GM20431 (cell line): ENCODE data around the gene WFDC11.
"Not testable (repeated sequence)": the region's sequence is repeated elsewhere in the genome, so short reads cannot be mapped to it uniquely, and the experiment has no call there.

ENCODE experiments used
- in situ Hi-C: fragments of 300-500 bp; cut with MseI, MboI; formaldehyde crosslinking; loops from one replicate; pipeline ENCODE4 v1.15.0; 2020; ENCODE audit warnings: low sequenced_read_pairs; ENCODE audit not compliant: unreplicated experiment

Gene WFDC11

DNA sequence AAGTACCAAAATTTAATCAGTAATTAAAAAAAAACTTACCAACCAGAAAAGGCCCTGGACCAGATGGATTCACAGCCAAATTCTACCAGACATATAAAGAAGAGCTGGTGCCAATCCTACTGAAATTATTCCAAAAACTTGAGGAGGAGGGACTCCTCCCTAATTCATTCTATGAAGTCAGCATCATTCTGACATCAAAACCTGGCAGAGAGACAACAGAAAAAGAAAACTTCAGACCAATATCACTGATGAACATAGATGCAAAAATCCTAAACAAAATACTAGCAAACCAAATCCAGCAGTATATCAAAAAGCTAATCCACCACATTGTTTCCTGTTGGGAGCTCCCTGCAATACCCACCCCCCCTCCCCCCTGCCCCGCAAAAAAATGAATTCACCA is at the start of gene WFDC11:
TSS of gene WFDC11 (minus strand) at position 101 of the 400 bp plus-strand sequence. CDS start 19,639 bp downstream, outside the sequence.
- in situ Hi-C loops, result no loop called here

DNA sequence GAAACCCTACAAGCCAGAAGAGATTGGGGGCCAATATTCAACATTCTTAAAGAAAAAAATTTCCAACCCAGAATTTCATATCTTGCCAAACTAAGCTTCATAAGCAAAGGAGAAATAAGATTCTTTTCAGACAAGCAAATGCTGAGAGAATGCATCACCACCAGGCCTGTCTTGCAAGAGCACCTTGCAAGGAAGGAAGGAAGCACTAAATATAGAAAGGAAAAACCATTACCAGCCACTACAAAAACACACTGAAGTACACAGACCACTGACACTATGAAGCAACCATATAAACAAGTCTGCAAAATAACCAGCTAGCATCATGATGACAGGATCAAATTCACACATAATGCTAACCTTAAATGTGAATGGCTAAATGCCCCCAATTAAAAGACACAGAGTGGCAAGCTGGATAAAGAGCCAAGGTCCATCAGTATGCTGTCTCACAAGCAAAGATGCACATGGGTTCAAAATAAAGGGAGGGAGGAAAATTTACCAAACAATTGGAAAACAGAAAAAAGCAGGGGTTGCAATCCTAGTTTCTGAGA is 46.2 kb upstream of the WFDC11 start:
- in situ Hi-C loops, result not testable (repeated sequence)

- in situ Hi-C loops, result no loop called here
Measured at GRCh38 chr20:45704969-45705637, 35.1 kb upstream of the WFDC11 start, which contains the start of gene WFDC10B. Gene WFDC10B, minus strand, starts transcription at chr20:45705019. Its CDS starts 19,027 bp downstream, at chr20:45685992.

DNA sequence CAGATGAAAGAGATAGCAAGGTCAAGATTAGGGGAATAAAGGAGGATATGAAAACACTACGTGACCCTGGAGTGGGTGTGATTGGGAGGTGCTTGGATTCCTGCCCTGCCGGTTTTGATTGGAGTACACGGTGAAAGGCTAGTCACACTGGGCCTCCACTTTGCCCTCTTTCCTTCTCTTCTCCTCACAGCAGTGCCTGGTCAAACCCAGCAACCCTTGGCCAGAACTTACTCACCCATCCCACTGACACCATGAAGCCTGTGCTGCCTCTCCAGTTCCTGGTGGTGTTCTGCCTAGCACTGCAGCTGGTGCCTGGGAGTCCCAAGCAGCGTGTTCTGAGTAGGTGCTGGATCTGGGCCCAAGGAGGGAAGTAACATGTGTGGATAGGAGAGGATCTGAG is 31.8 kb upstream of the WFDC11 start, which contains the start of gene WFDC13:
TSS of gene WFDC13 (plus strand) at position 166 of the 400 bp plus-strand sequence. CDS start at position 252, 86 bp downstream.
- in situ Hi-C loops, result no loop called here

DNA sequence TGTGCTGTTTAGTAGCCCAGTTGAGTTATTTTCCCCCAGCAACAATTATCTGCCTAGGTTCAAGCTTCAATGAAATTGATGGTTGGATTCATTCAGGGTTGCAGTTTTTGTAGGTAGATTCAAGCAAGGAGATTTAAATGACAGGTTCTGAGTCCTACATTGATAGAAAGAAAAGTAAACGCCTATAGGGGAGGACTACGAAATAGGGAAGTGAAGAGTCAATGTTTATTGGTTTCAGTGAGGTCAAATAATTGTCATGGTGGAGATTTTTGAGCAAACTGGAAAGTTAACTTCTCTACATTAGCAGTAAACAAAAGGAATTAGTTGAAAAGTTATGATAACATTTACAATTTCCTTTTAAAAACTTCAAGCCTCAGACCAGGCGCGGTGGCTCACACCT is 31.1 kb upstream of the WFDC11 start:
- in situ Hi-C loops, result no loop called here

DNA sequence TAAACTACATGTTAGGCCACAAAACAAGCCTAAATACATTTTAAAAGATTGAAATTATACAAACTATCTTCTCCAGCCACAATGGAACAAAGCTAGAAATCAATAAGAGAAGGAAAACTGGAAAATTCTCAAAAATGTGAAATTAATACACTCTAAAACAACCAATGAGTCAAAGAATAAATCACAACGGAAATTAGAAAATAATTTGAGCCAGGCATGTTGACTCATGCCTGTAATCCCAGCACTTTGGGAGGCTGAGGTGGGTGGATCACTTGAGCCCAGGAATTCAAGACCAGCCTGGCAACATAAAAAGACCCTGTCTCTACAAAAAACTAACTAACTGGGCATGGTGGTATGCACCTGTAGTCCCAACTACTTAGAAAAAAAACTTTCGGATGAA is 25.5 kb upstream of the WFDC11 start:
- in situ Hi-C loops, result no loop called here

DNA sequence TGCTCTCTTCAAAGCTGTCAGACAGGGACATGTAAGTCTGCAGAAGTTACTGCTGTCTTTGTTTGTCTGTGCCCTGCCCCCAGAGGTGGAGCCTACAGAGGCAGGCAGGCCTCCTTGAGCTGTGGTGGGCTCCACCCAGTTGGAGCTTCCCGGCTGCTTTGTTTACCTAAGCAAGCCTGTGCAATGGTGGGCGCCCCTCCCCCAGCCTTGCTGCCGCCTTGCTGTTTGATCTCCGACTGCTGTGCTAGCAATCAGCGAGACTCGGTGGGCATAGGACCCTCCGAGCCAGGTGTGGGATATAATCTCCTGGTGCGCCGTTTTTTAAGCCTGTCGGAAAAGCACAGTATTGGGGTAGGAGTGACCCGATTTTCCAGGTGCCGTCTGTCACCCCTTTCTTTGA is 23.3 kb upstream of the WFDC11 start:
- in situ Hi-C loops, result not testable (repeated sequence)

GRCh38 chr20:45685896-45686295 is 15.9 kb upstream of the WFDC11 start:
- in situ Hi-C loops, result no loop called here

- in situ Hi-C loops, result no loop called here
Measured at GRCh38 chr20:45679650-45680049, 9.6 kb upstream of the WFDC11 start.

- in situ Hi-C loops, result no loop called here
Measured at GRCh38 chr20:45672765-45673164, 2.7 kb upstream of the WFDC11 start.

- in situ Hi-C loops, result not testable (repeated sequence)
Measured at GRCh38 chr20:45657038-45657437, 13.0 kb downstream of the WFDC11 start.

DNA sequence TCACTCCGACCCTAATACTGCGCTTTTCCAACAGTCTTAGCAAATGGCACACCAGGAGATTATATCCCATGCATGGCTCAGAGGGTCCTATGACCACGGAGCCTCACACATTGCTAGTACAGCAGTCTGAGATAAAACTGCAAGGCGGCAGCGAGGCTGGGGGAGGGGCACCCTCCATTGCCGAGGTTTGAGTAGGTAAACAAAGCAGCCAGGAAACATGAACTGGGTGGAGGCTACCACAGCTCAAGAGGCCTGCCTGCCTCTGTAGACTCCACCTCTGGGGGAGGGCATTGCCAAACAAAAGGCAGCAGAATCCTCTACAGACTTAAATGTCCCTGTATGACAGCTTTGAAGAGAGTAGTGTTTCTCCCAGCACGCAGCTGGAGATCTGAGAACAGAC is 18.3 kb downstream of the WFDC11 start:
- in situ Hi-C loops, result not testable (repeated sequence)

GRCh38 chr20:45649312-45649863 is 20.7 kb downstream of the WFDC11 start:
- in situ Hi-C loops, result no loop called here

DNA sequence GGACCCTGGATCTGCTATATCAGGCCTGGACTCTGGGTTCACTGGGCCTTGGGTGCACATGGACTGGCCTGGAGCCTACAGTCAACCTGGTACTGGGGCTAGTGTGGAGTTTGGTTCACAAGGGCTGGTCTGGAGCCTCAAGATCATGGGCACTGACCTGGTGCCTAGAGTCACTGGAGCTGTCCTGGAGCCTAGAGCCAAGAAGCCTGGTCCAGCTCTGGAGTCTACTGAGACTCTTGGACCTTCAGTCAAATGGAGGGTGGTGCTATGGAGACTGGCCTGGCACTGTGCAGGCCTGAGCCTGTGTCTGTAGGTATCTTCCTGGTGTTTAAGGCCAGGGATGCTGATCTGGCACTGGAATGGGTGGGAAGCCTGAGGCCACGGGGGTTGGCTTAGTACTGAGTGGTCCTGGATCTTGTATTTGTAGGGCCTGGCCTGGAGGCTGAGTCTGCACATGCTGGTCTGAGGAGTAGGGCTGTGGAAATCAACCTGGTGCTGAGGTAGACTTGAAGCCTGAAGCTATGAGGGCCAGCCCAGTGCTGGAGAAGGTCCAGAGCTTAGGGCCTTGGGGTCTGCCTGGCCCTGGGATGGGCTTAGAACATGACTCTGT is 22.5 kb downstream of the WFDC11 start:
- in situ Hi-C loops, result no loop called here

- in situ Hi-C loops, result no loop called here
Measured at GRCh38 chr20:45646875-45647274, 23.2 kb downstream of the WFDC11 start.

DNA sequence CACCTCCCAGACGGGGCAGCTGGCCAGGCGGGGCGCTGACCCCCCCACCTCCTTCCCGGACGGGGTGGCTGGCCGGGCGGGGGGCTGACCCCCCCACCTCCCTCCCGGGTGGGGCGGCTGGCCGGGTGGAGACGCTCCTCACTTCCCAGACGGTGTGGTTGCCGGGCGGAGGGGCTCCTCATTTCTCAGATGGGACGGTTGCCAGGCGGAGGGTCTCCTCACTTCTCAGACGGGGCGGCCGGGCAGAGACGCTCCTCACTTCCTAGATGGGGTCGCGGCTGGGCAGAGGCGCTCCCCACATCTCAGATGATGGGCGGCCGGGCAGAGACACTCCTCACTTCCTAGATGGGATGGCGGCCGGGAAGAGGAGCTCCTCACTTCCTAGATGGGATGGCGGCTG is 24.2 kb downstream of the WFDC11 start:
- in situ Hi-C loops, result not testable (repeated sequence)

DNA sequence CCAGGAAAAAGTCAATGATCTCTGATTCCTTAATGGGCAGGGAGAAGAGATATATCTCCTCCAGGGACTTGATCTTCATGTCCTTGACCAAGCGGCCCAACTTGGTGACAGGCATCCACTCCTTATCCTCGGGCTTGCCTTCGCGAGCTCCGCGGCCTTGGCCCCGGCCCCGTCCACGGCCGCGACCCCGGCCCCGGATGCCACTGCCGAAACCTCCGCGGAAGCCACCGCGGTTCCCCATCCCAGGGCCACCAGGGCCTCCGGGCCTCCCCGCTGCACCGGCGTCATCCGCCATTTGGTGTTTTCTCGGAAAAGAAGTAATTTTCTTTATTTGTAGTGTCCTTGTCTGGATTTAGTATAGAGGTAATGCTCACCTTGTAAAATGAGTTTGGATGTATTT is 29.0 kb downstream of the WFDC11 start:
- in situ Hi-C loops, result not testable (repeated sequence)

DNA sequence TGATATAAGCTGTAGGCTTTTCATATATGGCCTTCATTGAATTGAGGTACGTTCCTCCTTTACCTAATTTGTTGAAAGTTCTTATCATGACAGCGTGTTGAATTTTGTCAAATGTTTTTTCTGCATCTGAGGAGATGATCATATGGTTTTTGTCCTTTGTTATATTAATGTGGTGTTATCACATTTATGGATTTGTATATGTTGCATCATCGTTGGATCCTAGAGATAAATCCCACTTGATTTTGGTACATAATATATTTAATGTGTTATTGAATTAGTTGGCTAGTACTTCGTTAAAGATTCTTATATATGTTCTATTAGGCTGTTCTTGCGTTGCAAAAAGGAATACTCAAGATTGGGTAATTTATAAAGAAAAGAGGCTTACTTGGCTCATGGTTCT is 30.4 kb downstream of the WFDC11 start:
- in situ Hi-C loops, result no loop called here

DNA sequence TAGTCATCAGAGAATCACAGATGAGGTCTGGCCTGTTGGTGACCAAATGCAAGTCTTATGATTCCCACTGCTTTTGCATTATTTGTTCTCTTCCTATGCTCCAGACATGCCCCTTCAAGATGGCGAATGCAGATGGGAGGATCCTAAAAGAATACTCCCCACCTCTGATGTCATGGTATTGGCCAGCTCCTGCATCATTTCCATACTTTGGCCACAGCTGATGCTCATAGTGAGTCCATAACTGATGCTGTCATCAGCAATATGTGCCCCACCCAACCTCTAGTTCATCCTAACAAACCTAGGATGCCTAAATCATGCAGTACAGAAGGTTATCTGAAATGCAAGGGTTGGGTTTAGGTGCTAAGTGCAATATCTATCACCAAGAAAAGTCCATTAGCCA is 33.5 kb downstream of the WFDC11 start:
- in situ Hi-C loops, result no loop called here

- in situ Hi-C loops, result no loop called here
Measured at GRCh38 chr20:45631184-45631583, 38.9 kb downstream of the WFDC11 start, which contains the start of gene WFDC9. Gene WFDC9, minus strand, starts transcription at chr20:45631284. Its CDS starts 21,103 bp downstream, at chr20:45610181.

DNA sequence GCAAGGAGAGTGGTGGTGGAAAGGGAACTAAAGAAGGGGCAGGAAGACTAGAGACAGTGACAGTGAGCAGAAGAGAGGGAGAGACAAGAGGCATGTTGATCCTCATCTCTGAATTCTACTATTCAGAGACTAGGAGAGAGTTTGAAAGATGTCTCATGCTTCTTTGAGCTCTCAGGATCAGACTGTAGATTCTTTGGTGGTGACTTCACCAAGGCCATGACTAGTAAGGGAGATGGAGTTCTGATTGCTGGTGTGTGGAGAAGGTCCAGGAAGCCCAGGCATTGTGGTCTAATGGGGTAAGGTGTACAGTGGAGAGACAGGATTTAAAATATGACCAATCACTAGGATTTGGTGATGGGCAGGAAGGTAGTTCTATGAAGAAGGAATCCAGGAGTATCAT is 39.7 kb downstream of the WFDC11 start:
- in situ Hi-C loops, result no loop called here
